ENCODE results near the gene STMP1.
"Not testable (repeated sequence)": the region's sequence is repeated elsewhere in the genome, so short reads cannot be mapped to it uniquely, and the experiment has no call there.

STMP1 gene
- total RNA-seq = 14.1 to 26.8 (median 19.4) reads per million in 9 experiments

GRCh38 chr7:135662373-135663114 lies at the start of gene STMP1:
Gene STMP1 (plus strand): TSS chr7:135662514.
- Mint-ChIP-seq H3K4me1 (ENCODE audit: low read depth in 2 of 2) (peaks cover 19 to 39% of the 10 kb centered on the region in 2 donors), H3K9me3 (peaks cover 0 to 5% of the 10 kb centered on the region in 2 donors), H3K27me3 (no peaks in the 10 kb centered on the region), H3K4me3 (peak within 1 kb of the TSS; percentile 87 to 93), H3K27ac (peak within 1 kb of the TSS; percentile 92 to 95), H3K36me3 (ENCODE audit: insufficient read depth) (peaks cover 21% of the 10 kb centered on the region)
- DNase-seq (peak; percentile 97 to 98 (median 97)), ATAC-seq (replicated peaks) (peak; percentile 98)

- DNase-seq (no peak), ATAC-seq (replicated peaks) (no peak)
- H3K4me1 Mint-ChIP-seq (ENCODE audit: low read depth in 2 of 2) = peaks cover 0 to 4% of the 10 kb centered on the region in 2 donors
- H3K4me3 Mint-ChIP-seq = no peak overlapping the region
- peaks cover 78% of the 10 kb centered on the region for H3K36me3 Mint-ChIP-seq (ENCODE audit: insufficient read depth)
- no peaks in the 10 kb centered on the region for H3K9me3 Mint-ChIP-seq
- no peak overlapping the region for H3K27ac Mint-ChIP-seq
- no peaks in the 10 kb centered on the region for H3K27me3 Mint-ChIP-seq
Observed at GRCh38 chr7:135616136-135616535, 46.2 kb upstream of the STMP1 start.

- Mint-ChIP-seq H3K27me3 (no peaks in the 10 kb centered on the region), H3K36me3 (ENCODE audit: insufficient read depth) (peaks cover 70% of the 10 kb centered on the region), H3K4me3 (no peak overlapping the region), H3K27ac (no peak overlapping the region), H3K9me3 (no peaks in the 10 kb centered on the region), H3K4me1 (ENCODE audit: low read depth in 2 of 2) (no peaks in the 10 kb centered on the region)
- no peak for DNase-seq
- ATAC-seq (replicated peaks) = no peak
Observed at GRCh38 chr7:135617781-135618180, 44.5 kb upstream of the STMP1 start.

- no peaks in the 10 kb centered on the region for H3K9me3 Mint-ChIP-seq
- no peak overlapping the region for H3K4me3 Mint-ChIP-seq
- H3K27ac Mint-ChIP-seq = no peak overlapping the region
- DNase-seq (no peak), ATAC-seq (replicated peaks) (no peak)
- no peaks in the 10 kb centered on the region for H3K27me3 Mint-ChIP-seq
- peaks cover 71% of the 10 kb centered on the region for H3K36me3 Mint-ChIP-seq (ENCODE audit: insufficient read depth)
- H3K4me1 Mint-ChIP-seq (ENCODE audit: low read depth in 2 of 2) = no peaks in the 10 kb centered on the region
Observed at GRCh38 chr7:135618510-135618909, 43.8 kb upstream of the STMP1 start.

GRCh38 chr7:135620447-135620846 lies 41.9 kb upstream of the STMP1 start:
- H3K4me3 Mint-ChIP-seq = no peak overlapping the region
- H3K9me3 Mint-ChIP-seq = no peaks in the 10 kb centered on the region
- H3K36me3 Mint-ChIP-seq (ENCODE audit: insufficient read depth) = peaks cover 80% of the 10 kb centered on the region
- H3K27ac Mint-ChIP-seq = peak overlapping the region in 1 of 2 donors; percentile 38
- DNase-seq = no peak
- no peaks in the 10 kb centered on the region for H3K27me3 Mint-ChIP-seq
- no peaks in the 10 kb centered on the region for H3K4me1 Mint-ChIP-seq (ENCODE audit: low read depth in 2 of 2)
- no peak for ATAC-seq (replicated peaks)

- Mint-ChIP-seq H3K36me3 (ENCODE audit: insufficient read depth) (peaks cover 81% of the 10 kb centered on the region), H3K27me3 (no peaks in the 10 kb centered on the region)
Observed at GRCh38 chr7:135620980-135621850, 41.1 kb upstream of the STMP1 start.

GRCh38 chr7:135634191-135634878 lies 28.0 kb upstream of the STMP1 start:
- no peak for ATAC-seq (replicated peaks)
- DNase-seq = no peak
- Mint-ChIP-seq H3K27ac (no peak overlapping the region), H3K4me1 (ENCODE audit: low read depth in 2 of 2) (no peaks in the 10 kb centered on the region), H3K9me3 (no peaks in the 10 kb centered on the region), H3K27me3 (no peaks in the 10 kb centered on the region), H3K36me3 (ENCODE audit: insufficient read depth) (peaks cover 69% of the 10 kb centered on the region), H3K4me3 (no peak overlapping the region)

More at GRCh38 chr7:135620980-135621850, 41.1 kb upstream of the STMP1 start:
- ATAC-seq (replicated peaks) (peak; percentile 40), DNase-seq (peak; percentile 8 to 11 (median 11))
- Mint-ChIP-seq H3K4me3 (no peak overlapping the region), H3K27ac (no peak overlapping the region), H3K9me3 (no peaks in the 10 kb centered on the region), H3K4me1 (ENCODE audit: low read depth in 2 of 2) (no peaks in the 10 kb centered on the region)

GRCh38 chr7:135639690-135640089 lies 22.6 kb upstream of the STMP1 start:
- not testable (repeated sequence) for H3K27ac Mint-ChIP-seq; DNase-seq; H3K4me3 Mint-ChIP-seq; ATAC-seq (replicated peaks); H3K4me1 Mint-ChIP-seq (ENCODE audit: low read depth in 2 of 2); H3K9me3 Mint-ChIP-seq; H3K27me3 Mint-ChIP-seq
- H3K36me3 Mint-ChIP-seq (ENCODE audit: insufficient read depth) = peaks cover 61% of the 10 kb centered on the region

GRCh38 chr7:135644154-135644553 lies 18.2 kb upstream of the STMP1 start:
- H3K9me3 Mint-ChIP-seq = no peaks in the 10 kb centered on the region
- peak overlapping the region in 1 of 2 donors; percentile 50 for H3K27ac Mint-ChIP-seq
- H3K36me3 Mint-ChIP-seq (ENCODE audit: insufficient read depth) = peaks cover 43% of the 10 kb centered on the region
- H3K4me1 Mint-ChIP-seq (ENCODE audit: low read depth in 2 of 2) = no peaks in the 10 kb centered on the region
- H3K27me3 Mint-ChIP-seq = no peaks in the 10 kb centered on the region
- H3K4me3 Mint-ChIP-seq = no peak overlapping the region
- ATAC-seq (replicated peaks) = no peak
- DNase-seq = no peak

- Mint-ChIP-seq H3K27ac (no peak overlapping the region), H3K4me3 (no peak overlapping the region), H3K9me3 (no peaks in the 10 kb centered on the region), H3K4me1 (ENCODE audit: low read depth in 2 of 2) (no peaks in the 10 kb centered on the region), H3K27me3 (no peaks in the 10 kb centered on the region), H3K36me3 (ENCODE audit: insufficient read depth) (peaks cover 41% of the 10 kb centered on the region)
- ATAC-seq (replicated peaks) = no peak
- no peak for DNase-seq
Observed at GRCh38 chr7:135644729-135645128, 17.6 kb upstream of the STMP1 start.

GRCh38 chr7:135645296-135645904 lies 16.9 kb upstream of the STMP1 start:
- Mint-ChIP-seq H3K27me3 (no peaks in the 10 kb centered on the region), H3K27ac (peak overlapping the region in 1 of 2 donors; percentile 75), H3K36me3 (ENCODE audit: insufficient read depth) (peaks cover 44% of the 10 kb centered on the region), H3K9me3 (no peaks in the 10 kb centered on the region), H3K4me1 (ENCODE audit: low read depth in 2 of 2) (no peaks in the 10 kb centered on the region), H3K4me3 (no peak overlapping the region)
- peak; percentile 8 to 27 (median 21) for DNase-seq
- peak; percentile 70 for ATAC-seq (replicated peaks)

- Mint-ChIP-seq H3K27me3 (no peaks in the 10 kb centered on the region), H3K36me3 (ENCODE audit: insufficient read depth) (peaks cover 31% of the 10 kb centered on the region), H3K9me3 (no peaks in the 10 kb centered on the region), H3K27ac (no peak overlapping the region), H3K4me1 (ENCODE audit: low read depth in 2 of 2) (no peaks in the 10 kb centered on the region), H3K4me3 (no peak overlapping the region)
- DNase-seq (no peak), ATAC-seq (replicated peaks) (no peak)
Observed at GRCh38 chr7:135647755-135648154, 14.6 kb upstream of the STMP1 start.

- DNase-seq (no peak), ATAC-seq (replicated peaks) (no peak)
- H3K4me1 Mint-ChIP-seq (ENCODE audit: low read depth in 2 of 2) = no peaks in the 10 kb centered on the region
- H3K27ac Mint-ChIP-seq = no peak overlapping the region
- H3K27me3 Mint-ChIP-seq = no peaks in the 10 kb centered on the region
- H3K9me3 Mint-ChIP-seq = no peaks in the 10 kb centered on the region
- peaks cover 31% of the 10 kb centered on the region for H3K36me3 Mint-ChIP-seq (ENCODE audit: insufficient read depth)
- H3K4me3 Mint-ChIP-seq = no peak overlapping the region
Observed at GRCh38 chr7:135648235-135648634, 14.1 kb upstream of the STMP1 start.

Data from effector memory CD8-positive, alpha-beta T cell (primary cell).